Aorta (tissue), 5 donors: ENCODE measurements around the gene PXMP4. TPM values are rescaled to one million over a fixed set of nuclear protein-coding genes. Genes with fewer than 3 reads are reported as not detected.
A peak's percentile ranks its signal among the peaks of the same experiment; 100 is the strongest.

Experiments
- ATAC-seq: fragments of 200-7000 bp; cut with Tn5 transposase; one replicate; pipeline ENCODE4 v1.9.1; 2022; ENCODE audit warnings: moderate library complexity; ENCODE audit not compliant: low FRiP score
- DNase-seq, 2 donors: peaks; one replicate each; pipeline ENCODE4 v3.0.0-alpha.2; 2020
- H3K27ac ChIP-seq, 2 donors: one replicate each; pipeline ENCODE4 v1.5.1; 2013; ENCODE audit warnings: low read length in 2 of 2, mild to moderate bottlenecking in 2 of 2, moderate library complexity in 2 of 2, control low read depth in 1 of 2, inconsistent platforms in 1 of 2, low read depth in 1 of 2
- H3K27me3 ChIP-seq, 2 donors: one replicate each; pipeline ENCODE4 v1.6.1; 2013; ENCODE audit warnings: control low read depth in 1 of 2, low read length in 1 of 2, mild to moderate bottlenecking in 1 of 2, moderate library complexity in 1 of 2; ENCODE audit not compliant: insufficient read depth in 2 of 2, control insufficient read depth in 1 of 2
- H3K36me3 ChIP-seq, 2 donors: one replicate each; pipeline ENCODE4 v1.6.1; 2013; ENCODE audit warnings: control low read depth in 1 of 2, low read length in 1 of 2, mild to moderate bottlenecking in 1 of 2; ENCODE audit not compliant: insufficient read depth in 2 of 2, control insufficient read depth in 1 of 2
- H3K4me1 ChIP-seq, 2 donors: one replicate each; pipeline ENCODE4 v1.6.1; 2013; ENCODE audit warnings: low read length in 2 of 2, control low read depth in 1 of 2, mild to moderate bottlenecking in 1 of 2, moderate library complexity in 1 of 2; ENCODE audit not compliant: insufficient read depth in 2 of 2, control insufficient read depth in 1 of 2
- H3K4me3 ChIP-seq, 2 donors: one replicate each; pipeline ENCODE4 v1.5.1; 2013; ENCODE audit warnings: low read length in 2 of 2, control low read depth in 1 of 2, mild to moderate bottlenecking in 1 of 2
- H3K9me3 ChIP-seq: one replicate; pipeline ENCODE4 v1.6.1; 2013; ENCODE audit warnings: mild to moderate bottlenecking, low read length; ENCODE audit not compliant: control insufficient read depth
- WGBS, 2 donors: extraction: QIAGEN DNeasy Blood & Tissue Kit; methylation state at CpG; one replicate each; pipeline ENCODE4 v1.1.7; 2013; 5-methylcytosine and 5-hydroxymethylcytosine counted together
- intact Hi-C, 2 donors: fragments of 100-400 bp; cut with DNase I; formaldehyde crosslinking; loops; one replicate each; pipeline versions ENCODE4 v1.14.2 to v1.15.0; 2022
- polyA plus RNA-seq, 2 donors: library from polyadenylated mRNA; stranded (reverse); fragments of 200-250 nt; gene quantifications; one replicate each; pipeline ENCODE4 v1.2.3, GENCODE V29; 2013
- total RNA-seq, 2 donors: library from RNA; stranded (reverse); fragmentation: NEBNext Ultra II Directional; extraction: Animal tissue kit (Norgen Biotek cat#: 25700); gene quantifications; one replicate each; pipeline ENCODE4 v1.2.1, GENCODE V29; 2021
- donor health status: healthy with polysubstance abuse.
- donor health status: Bipolar disorder and iron deficiency.
- donor health status: DM: no; HTN: no; CAD: no.
- donor health status: DM: no; HTN: no; CAD: no.
- donor health status: DM: yes; HTN: yes; CAD: no.

The PXMP4 gene
- total and polyA plus RNA-seq, 4 donors = 1.5 to 7.5 (median 4.7) TPM

- H3K4me1 ChIP-seq = no peaks in the 10 kb centered on the region
- no peaks in the 10 kb centered on the region for H3K9me3 ChIP-seq
- ATAC-seq (no peak), DNase-seq (peak in 1 of 2 donors; percentile 54)
- H3K36me3 ChIP-seq = no peaks in the 10 kb centered on the region
- no peaks in the 10 kb centered on the region for H3K27me3 ChIP-seq
- 95 to 97% methylated on average over 31 of the region's 31 CpGs for WGBS, 2 donors
- H3K4me3 ChIP-seq = no peak overlapping the region
- intact Hi-C loops = no loop called here
- no peak overlapping the region for H3K27ac ChIP-seq
Observed at GRCh38 chr20:33676652-33677645, 43.2 kb downstream of the PXMP4 start.

- H3K9me3 ChIP-seq = no peaks in the 10 kb centered on the region
- H3K27ac ChIP-seq = peak overlapping the region; percentile 34 to 90
- H3K4me3 ChIP-seq = no peak overlapping the region
- H3K27me3 ChIP-seq = no peaks in the 10 kb centered on the region
- 89 to 90% methylated on average over 11 of the region's 11 CpGs for WGBS, 2 donors
- ATAC-seq (no peak), DNase-seq (no peak)
- intact Hi-C loops = no loop called here
- no peaks in the 10 kb centered on the region for H3K36me3 ChIP-seq
- H3K4me1 ChIP-seq = no peaks in the 10 kb centered on the region
Observed at GRCh38 chr20:33676121-33676520, 44.0 kb downstream of the PXMP4 start.

GRCh38 chr20:33675136-33675959 lies 44.8 kb downstream of the PXMP4 start:
- peak; percentile 64 for ATAC-seq
- DNase-seq = no peak
- intact Hi-C loops = no loop called here
- Histone ChIP-seq H3K27me3 (no peaks in the 10 kb centered on the region), H3K4me1 (no peaks in the 10 kb centered on the region), H3K27ac (peak overlapping the region; percentile 64 to 90), H3K4me3 (no peak overlapping the region), H3K9me3 (no peaks in the 10 kb centered on the region), H3K36me3 (no peaks in the 10 kb centered on the region)
- WGBS, 2 donors = 4 to 6% methylated on average over 16 of the region's 16 CpGs

GRCh38 chr20:33674294-33675135 lies 45.6 kb downstream of the PXMP4 start, which contains the start of gene NECAB3:
Gene NECAB3 (minus strand): TSS chr20:33674428. CDS start chr20:33674352, 76 bp downstream.
- H3K27ac ChIP-seq = peak within 1 kb of the TSS; percentile 64 to 90
- no peaks in the 10 kb centered on the region for H3K36me3 ChIP-seq
- no peaks in the 10 kb centered on the region for H3K27me3 ChIP-seq
- peak within 1 kb of the TSS; percentile 54 to 65 for H3K4me3 ChIP-seq
- DNase-seq = peak; percentile 87 to 94
- H3K9me3 ChIP-seq = no peaks in the 10 kb centered on the region
- ATAC-seq = peak; percentile 83
- intact Hi-C loops = no loop called here
- 0 to 1% methylated on average over 25 to 73 of the region's 73 CpGs for WGBS, 2 donors
- no peaks in the 10 kb centered on the region for H3K4me1 ChIP-seq

- ATAC-seq = no peak
- peak in 1 of 2 donors; percentile 50 for DNase-seq
- intact Hi-C loops = no loop called here
- H3K27ac ChIP-seq = peak overlapping the region in 1 of 2 donors; percentile 29
- 20 to 22% methylated on average over 25 to 29 of the region's 29 CpGs for WGBS, 2 donors
- H3K9me3 ChIP-seq = no peaks in the 10 kb centered on the region
- H3K36me3 ChIP-seq = no peaks in the 10 kb centered on the region
- H3K27me3 ChIP-seq = no peaks in the 10 kb centered on the region
- no peaks in the 10 kb centered on the region for H3K4me1 ChIP-seq
- peak overlapping the region; percentile 54 to 65 for H3K4me3 ChIP-seq
Observed at GRCh38 chr20:33673410-33674293, 46.5 kb downstream of the PXMP4 start.

- DNase-seq (peak in 1 of 2 donors; percentile 47), ATAC-seq (no peak)
- Histone ChIP-seq H3K36me3 (no peaks in the 10 kb centered on the region), H3K4me1 (no peaks in the 10 kb centered on the region), H3K27me3 (no peaks in the 10 kb centered on the region), H3K9me3 (no peaks in the 10 kb centered on the region), H3K27ac (no peak overlapping the region), H3K4me3 (no peak overlapping the region)
- intact Hi-C loops = no loop called here
- 80 to 84% methylated on average over 4 of the region's 4 CpGs for WGBS, 2 donors
Observed at GRCh38 chr20:33673114-33673409, 47.0 kb downstream of the PXMP4 start.

GRCh38 chr20:33672426-33673113 lies 47.5 kb downstream of the PXMP4 start:
- H3K9me3 ChIP-seq = no peaks in the 10 kb centered on the region
- H3K4me1 ChIP-seq = no peaks in the 10 kb centered on the region
- H3K27ac ChIP-seq = no peak overlapping the region
- DNase-seq = no peak
- 71 to 75% methylated on average over 17 of the region's 17 CpGs for WGBS, 2 donors
- no peak for ATAC-seq
- H3K36me3 ChIP-seq = no peaks in the 10 kb centered on the region
- no peak overlapping the region for H3K4me3 ChIP-seq
- no peaks in the 10 kb centered on the region for H3K27me3 ChIP-seq
- intact Hi-C loops = no loop called here
